Colonic mucosa (tissue), 4 donors: ENCODE data around the gene MICAL3. TPM values are rescaled to one million over a fixed set of nuclear protein-coding genes. Genes with fewer than 3 reads are reported as not detected.
A peak's percentile ranks its signal among the peaks of the same experiment; 100 is the strongest.

Experiments
- DNase-seq: peaks from one replicate; pipeline ENCODE4 v3.0.0-alpha.2; 2020
- H3K27ac ChIP-seq: fragments of 200-600 bp; one replicate; pipeline ENCODE4 v1.8.0; 2021
- H3K27me3 ChIP-seq: fragments of 200-600 bp; one replicate; pipeline ENCODE4 v1.8.0; 2021
- H3K36me3 ChIP-seq: fragments of 200-600 bp; one replicate; pipeline ENCODE4 v1.8.0; 2021
- H3K4me1 ChIP-seq: fragments of 200-600 bp; one replicate; pipeline ENCODE4 v1.8.0; 2021; ENCODE audit warnings: mild to moderate bottlenecking
- H3K4me3 ChIP-seq: fragments of 200-600 bp; one replicate; pipeline ENCODE4 v1.8.0; 2021
- H3K9ac ChIP-seq, 2 donors: one replicate each; pipeline ENCODE4 v1.7.0; 2013; ENCODE audit warnings: control low read depth in 2 of 2, low read depth in 2 of 2, low read length in 2 of 2
- H3K9me3 ChIP-seq: fragments of 200-600 bp; one replicate; pipeline ENCODE4 v1.8.0; 2021
- intact Hi-C: fragments of 100-400 bp; cut with DNase I; formaldehyde crosslinking; loops from one replicate; pipeline ENCODE4 v1.14.1; 2022
- total RNA-seq, 2 donors: library from RNA; stranded (reverse); fragmentation: NEBNext Ultra II Directional in 1 of 2; extraction: Animal tissue kit (Norgen Biotek cat#: 25700) in 1 of 2; gene quantifications; one replicate each; pipeline ENCODE4 v1.2.1, GENCODE V29; 2021
- TF ChIP-seq, protein P1 (sequence below): fragments of 200-600 bp; IDR thresholded peaks from one replicate; pipeline ENCODE4 v1.8.0; 2022; ENCODE audit warnings: antibody characterized with exemption, mild to moderate bottlenecking
- donor health status: healthy.
- donor health status: DM: no; HTN: no; CAD: no.
- donor health status: DM: no; HTN: no; CAD: no.

Gene MICAL3
- total RNA-seq, 2 donors from 2014 or later, result 72.5 to 84.5 TPM

GRCh38 chr22:17945888-17946648, 78.3 kb downstream of the MICAL3 start:
- Histone ChIP-seq H3K4me3 (no peak overlapping the region), H3K36me3 (no peaks in the 10 kb centered on the region), H3K4me1 (peaks cover 6% of the 10 kb centered on the region), H3K9ac (no peak overlapping the region), H3K27ac (no peak overlapping the region), H3K9me3 (no peaks in the 10 kb centered on the region), H3K27me3 (no peaks in the 10 kb centered on the region)
- intact Hi-C loops, result no loop called here
- no peak for DNase-seq
- TF ChIP-seq, protein P1, sequence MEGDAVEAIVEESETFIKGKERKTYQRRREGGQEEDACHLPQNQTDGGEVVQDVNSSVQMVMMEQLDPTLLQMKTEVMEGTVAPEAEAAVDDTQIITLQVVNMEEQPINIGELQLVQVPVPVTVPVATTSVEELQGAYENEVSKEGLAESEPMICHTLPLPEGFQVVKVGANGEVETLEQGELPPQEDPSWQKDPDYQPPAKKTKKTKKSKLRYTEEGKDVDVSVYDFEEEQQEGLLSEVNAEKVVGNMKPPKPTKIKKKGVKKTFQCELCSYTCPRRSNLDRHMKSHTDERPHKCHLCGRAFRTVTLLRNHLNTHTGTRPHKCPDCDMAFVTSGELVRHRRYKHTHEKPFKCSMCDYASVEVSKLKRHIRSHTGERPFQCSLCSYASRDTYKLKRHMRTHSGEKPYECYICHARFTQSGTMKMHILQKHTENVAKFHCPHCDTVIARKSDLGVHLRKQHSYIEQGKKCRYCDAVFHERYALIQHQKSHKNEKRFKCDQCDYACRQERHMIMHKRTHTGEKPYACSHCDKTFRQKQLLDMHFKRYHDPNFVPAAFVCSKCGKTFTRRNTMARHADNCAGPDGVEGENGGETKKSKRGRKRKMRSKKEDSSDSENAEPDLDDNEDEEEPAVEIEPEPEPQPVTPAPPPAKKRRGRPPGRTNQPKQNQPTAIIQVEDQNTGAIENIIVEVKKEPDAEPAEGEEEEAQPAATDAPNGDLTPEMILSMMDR, result no peak

GRCh38 chr22:17945156-17945887, 79.0 kb downstream of the MICAL3 start:
- TF ChIP-seq, protein P1, result no peak
- Histone ChIP-seq H3K4me3 (no peak overlapping the region), H3K36me3 (no peaks in the 10 kb centered on the region), H3K27me3 (no peaks in the 10 kb centered on the region), H3K27ac (no peak overlapping the region), H3K4me1 (peaks cover 6% of the 10 kb centered on the region), H3K9ac (no peak overlapping the region), H3K9me3 (no peaks in the 10 kb centered on the region)
- no peak for DNase-seq
- intact Hi-C loops, result no loop called here

DNA sequence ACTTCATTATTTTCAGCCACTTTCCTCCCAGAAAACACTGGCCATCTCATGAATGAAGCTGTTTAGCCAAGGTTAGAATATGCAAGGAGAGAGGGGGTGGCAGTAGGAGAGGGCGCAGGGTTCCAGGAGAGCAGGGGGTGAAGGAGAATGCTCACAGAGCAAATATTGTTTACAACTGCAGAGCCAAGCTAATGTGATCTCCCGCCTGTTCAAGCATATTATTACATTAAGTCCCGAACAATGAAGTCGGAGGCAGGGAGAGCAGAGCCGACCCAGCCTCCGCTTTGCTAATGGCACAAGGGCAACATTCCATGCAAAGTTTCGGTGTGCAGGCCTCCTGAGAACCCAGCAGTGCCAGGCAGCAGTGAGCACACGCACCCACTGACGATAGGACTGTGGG, 80.1 kb downstream of the MICAL3 start:
- DNase-seq, result no peak
- H3K9ac ChIP-seq, result no peak overlapping the region
- no peaks in the 10 kb centered on the region for H3K9me3 ChIP-seq
- peaks cover 6% of the 10 kb centered on the region for H3K4me1 ChIP-seq
- H3K4me3 ChIP-seq, result no peak overlapping the region
- H3K27me3 ChIP-seq, result no peaks in the 10 kb centered on the region
- TF ChIP-seq, protein P1, result no peak
- intact Hi-C loops, result no loop called here
- no peak overlapping the region for H3K27ac ChIP-seq
- H3K36me3 ChIP-seq, result no peaks in the 10 kb centered on the region

DNA sequence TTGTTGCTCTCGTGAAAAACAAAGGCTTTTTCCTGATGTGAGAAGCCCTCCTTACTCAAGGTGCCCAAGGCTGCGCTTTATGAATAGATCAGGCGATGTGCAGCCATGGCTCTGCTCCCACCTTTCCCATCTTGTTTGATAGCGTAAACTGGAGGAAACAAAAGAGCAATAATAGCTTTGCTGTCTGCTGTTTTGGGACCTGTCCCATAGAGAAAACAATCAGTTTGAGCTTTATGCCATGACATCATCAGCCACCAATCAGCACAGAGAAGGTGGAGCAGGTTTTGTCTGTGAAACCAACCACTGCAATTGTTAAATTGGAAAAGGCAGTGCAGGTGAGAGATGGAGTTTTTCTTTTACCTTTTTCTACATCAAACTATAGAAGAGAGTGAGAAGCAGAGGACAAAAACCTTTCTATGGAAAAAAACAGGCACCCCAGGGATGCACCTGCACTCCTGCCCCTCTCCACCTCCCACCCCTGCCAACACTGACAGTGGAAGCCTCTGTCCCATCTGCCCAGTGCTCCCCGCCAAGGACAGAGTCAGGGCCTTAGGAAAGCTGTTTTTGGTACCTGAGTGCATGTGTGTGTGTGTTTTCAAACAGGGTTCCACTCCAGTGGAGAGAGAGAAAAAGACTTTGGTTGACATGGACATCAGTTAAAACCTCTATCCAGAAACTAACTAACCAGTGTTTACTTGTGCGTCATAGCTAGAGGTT, 80.7 kb downstream of the MICAL3 start:
- no peaks in the 10 kb centered on the region for H3K9me3 ChIP-seq
- H3K9ac ChIP-seq, result no peak overlapping the region
- DNase-seq, result peak; percentile 53
- no peak overlapping the region for H3K27ac ChIP-seq
- intact Hi-C loops, result no loop called here
- H3K27me3 ChIP-seq, result no peaks in the 10 kb centered on the region
- no peak overlapping the region for H3K4me3 ChIP-seq
- TF ChIP-seq, protein P1, result no peak
- H3K36me3 ChIP-seq, result no peaks in the 10 kb centered on the region
- H3K4me1 ChIP-seq, result peaks cover 6% of the 10 kb centered on the region

DNA sequence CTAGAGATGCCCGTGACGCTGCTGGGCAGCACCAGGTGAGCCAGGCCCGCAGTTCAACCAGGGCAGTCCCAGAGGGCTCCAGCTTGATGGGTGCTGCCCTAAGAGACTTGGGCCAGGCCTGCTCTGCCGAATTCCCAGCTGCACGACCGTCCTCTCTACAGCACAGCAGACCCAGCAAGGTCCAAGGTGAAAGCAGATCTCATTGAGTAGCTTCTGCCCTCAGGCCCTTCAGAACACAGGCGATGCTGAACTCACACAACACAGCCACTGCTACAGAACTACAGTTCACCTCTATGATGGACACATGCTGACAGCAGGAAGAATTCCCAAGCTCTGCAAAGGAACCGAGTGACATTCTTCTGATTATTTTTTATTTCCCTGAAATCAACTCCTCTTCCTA, 81.6 kb downstream of the MICAL3 start:
- Histone ChIP-seq H3K27ac (no peak overlapping the region), H3K4me1 (peaks cover 6% of the 10 kb centered on the region), H3K9ac (no peak overlapping the region)

More for the DNA sequence above, 81.6 kb downstream of the MICAL3 start:
- Histone ChIP-seq H3K36me3 (no peaks in the 10 kb centered on the region), H3K9me3 (no peaks in the 10 kb centered on the region), H3K4me3 (no peak overlapping the region), H3K27me3 (no peaks in the 10 kb centered on the region)
- intact Hi-C loops, result no loop called here
- no peak for DNase-seq
- TF ChIP-seq, protein P1, result no peak
